NCI-H1092 (cell line): Measurements from ENCODE around the gene NRSN2.
"Not testable (repeated sequence)": the region's sequence is repeated elsewhere in the genome, so short reads cannot be mapped to it uniquely, and the experiment has no call there.

ENCODE experiments used
- DNase-seq: peaks from one replicate; lab custom pipeline; 2025; lab: John Stamatoyannopoulos, UW

NRSN2 gene

DNA sequence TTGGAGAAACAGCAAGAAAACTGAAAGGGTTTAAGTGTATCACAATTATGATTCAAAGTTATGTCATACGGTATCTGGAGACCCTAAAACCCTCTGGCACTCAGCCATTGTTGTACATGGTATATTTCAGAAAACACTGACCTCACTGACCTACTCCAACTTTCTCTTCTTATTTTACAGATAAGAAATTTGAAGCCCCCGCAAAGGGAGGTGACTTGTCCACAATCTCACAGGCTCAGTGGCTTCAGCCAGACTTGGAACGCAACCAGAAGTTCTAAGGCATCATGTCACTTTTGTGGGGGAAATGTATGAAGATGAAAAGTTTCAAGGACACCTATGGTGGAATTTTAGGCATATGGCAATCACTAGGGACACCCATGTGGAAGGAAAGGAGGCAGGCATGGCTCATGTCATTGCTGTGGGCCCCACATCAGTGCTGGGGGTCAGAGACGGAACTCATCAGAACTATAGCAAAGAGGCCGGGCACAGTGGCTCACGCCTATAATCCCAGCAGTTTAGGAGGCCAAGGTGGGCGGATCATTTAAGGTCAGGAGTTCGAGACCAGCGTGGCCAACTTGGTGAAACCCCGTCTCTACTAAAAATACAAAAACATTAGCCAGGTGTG, 28.5 kb downstream of the NRSN2 start:
- DNase-seq, result no peak

DNA sequence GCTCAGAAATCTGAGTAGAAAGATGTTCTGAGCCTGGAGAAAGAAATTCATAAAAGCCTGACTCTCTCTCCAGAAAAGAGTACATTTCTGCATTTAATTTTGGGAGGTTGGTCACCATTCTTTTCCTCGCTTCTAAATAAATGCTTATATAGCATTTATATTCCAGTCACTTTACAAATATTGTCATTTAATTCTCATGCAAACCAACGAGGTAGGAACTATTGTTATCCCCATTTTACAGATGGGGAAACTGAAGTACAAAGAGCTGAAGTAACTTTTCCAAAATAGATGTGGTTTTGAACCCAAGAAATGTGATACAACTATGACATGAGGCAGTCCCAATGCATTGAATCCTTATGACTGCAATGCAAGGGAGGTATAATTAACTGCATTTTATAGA, 29.2 kb downstream of the NRSN2 start:
- DNase-seq, result no peak

DNA sequence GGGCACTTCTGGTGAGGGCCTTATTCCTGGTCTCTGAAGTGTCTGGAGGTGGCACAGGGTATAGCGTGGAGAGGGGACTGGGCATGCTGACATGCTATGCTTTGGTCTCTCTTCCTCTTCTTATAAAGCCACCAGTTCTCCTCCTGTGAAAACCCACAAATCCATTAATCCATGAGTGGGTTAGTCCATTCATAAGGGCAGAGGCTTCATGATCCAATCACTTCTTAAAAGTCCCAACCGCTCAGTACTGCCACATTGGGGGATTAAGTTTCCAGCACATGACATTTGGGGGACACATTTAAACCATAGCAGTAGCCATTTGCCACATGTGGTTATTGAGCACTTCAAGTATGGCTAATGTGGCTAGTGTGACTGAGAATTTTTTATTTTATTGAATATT, 29.8 kb downstream of the NRSN2 start:
- DNase-seq, result no peak

DNA sequence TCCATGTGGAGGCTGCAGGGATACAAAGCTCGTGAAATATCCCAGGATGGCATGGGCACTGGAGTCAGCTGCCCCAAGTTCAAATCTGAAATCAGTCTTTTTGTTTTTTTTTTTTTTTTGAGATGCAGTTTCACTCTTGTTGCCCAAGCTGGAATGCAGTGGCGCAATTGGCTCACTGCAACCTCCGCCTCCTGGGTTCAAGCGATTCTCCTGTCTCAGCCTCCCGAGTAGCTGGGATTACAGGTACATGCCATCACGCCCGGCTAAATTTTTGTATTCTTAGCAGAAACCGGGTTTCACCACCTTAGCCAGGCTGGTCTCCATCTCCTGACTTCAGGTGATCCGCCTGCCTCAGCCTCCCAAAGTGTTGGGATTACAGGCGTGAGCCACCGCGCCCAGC, 30.7 kb downstream of the NRSN2 start:
- not testable (repeated sequence) for DNase-seq

DNA sequence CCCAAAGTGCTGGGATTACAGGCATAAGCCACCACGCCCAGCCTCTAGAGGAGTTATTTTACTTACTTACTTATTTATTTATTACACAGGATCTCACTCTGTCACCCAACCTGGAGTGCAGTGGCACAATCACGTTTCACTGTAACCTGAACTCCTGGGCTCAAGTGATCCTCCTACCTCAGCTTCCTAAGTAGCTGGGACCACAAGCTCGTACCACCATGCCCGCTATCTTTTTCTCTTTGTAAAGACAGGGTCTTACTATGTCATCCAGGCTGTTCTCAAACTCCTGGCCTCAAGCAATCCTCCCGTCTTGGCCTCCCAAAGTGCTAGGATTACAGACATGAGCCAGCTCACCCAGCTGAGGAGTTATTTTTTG, 32.0 kb downstream of the NRSN2 start:
- DNase-seq, result no peak

DNA sequence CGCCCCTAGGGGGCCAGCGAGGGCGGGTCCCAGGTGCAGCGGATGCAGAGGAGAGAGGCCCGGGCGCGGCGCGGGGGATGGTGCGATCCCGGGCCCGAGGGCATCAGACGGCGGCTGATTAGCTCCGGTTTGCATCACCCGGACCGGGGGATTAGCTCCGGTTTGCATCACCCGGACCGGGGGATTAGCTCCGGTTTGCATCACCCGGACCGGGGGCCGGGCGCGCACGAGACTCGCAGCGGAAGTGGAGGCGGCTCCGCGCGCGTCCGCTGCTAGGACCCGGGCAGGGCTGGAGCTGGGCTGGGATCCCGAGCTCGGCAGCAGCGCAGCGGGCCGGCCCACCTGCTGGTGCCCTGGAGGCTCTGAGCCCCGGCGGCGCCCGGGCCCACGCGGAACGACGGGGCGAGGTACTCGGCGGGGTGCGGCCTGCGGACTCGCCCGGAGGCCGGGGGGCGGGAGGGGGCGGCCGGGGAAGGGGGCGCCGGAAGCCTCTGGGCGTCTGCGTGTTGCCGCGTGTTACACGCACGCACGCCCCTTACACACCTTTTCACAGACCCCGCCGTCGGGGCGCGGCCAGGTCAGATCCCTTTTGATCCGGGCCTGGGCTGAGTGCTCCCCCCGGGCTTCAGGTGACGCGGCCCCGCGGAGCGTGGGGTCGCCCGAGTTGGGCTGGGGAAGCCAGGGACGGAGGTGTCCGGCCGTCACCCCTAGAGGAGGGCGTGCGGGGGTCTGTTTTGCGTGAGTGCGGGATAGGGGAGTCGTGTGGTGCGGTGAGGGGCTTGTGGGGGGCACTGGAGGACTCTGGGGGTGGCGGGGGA, 34.1 kb downstream of the NRSN2 start:
- peak; percentile 34 for DNase-seq

DNA sequence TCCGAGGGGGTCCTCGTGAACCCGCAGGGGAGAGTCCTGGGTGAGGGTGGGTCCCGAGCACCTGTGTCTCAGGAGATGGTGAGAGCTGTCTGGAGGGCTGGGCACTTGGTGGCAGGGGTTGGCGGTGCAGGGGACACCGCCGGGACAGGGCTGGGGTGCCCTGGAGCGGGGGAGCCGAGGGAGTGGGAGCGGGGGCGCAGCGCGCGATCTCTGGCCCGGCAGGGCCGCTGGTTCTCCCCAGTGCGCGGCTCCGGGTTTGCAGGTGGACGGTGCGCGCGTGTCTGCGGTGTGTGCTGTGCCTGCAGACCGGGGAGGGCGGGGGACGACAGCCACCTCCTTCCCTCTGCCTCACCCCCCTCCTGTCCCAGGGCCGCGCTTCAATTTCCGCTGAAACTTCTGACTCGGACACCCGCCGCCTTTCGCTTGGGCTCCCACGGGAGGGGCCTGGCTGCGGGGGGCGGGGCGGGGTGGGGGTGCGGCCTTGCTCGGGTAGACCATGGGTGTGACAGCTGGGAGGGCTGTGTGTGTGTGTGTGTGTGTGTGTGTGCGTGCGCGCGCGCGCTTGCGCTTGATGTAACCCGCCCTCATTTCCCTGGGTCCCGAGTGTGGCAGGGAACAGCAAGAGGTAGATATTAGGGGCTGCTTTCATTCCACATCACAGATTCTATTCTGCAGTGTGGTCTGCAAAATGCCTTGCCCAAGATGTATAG, 34.8 kb downstream of the NRSN2 start:
- no peak for DNase-seq

DNA sequence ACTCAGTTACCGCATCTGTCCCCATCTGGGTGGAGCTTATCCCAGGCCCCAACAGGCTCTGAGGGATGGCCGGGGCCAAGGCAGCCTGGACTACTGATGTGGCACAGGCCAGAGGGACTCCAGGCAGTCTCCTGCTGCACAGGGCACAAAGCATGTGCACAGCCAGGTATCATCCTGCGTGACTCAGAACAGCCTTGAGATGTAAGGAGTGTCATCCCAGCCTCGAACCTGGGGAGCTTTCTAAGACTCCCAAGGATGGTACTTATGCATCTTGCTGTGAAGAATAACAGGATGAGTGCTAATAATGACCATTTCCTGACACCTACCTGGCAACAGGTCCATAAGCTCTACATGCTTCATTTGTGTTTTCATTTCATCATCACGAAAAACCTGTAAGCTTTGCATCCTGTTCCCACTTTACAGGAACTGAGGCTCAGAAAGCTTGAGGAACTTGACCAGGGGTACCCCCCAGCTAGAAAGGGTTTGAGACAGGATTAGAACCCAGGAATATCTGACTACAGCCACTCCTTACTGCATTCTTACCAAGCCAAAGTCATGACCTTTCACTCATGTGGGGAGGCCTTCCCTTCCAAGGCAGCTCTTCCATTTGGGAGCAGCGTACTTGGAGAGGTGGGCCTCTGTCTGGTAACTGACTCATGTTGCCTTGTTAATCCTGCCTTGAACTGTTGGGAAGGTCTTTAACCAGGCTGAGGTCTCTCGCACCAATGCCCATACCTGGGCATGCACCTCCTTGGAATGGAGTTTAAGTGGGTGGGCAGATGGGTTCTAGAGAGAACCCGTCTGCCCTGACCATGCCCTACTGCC, 35.6 kb downstream of the NRSN2 start:
- DNase-seq, result no peak

DNA sequence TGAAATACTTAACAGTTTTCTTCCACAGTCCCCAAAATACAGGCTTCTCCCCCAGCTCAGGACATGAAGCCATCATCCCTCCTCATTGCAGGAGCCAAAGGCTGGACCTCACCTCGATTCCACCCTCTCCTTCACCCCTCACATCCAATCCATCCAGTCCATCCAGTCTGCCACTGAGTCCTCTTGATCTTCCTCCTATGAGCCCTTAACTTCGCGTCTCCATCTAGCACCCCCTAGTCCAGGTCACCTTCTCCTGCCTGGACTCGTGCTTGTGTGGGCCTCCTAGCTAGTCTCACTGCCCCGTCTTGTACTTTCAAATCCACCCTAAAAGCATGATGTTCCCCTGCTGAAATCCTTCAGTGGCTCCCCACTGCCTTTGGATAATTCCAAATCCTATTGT, 37.0 kb downstream of the NRSN2 start:
- no peak for DNase-seq

DNA sequence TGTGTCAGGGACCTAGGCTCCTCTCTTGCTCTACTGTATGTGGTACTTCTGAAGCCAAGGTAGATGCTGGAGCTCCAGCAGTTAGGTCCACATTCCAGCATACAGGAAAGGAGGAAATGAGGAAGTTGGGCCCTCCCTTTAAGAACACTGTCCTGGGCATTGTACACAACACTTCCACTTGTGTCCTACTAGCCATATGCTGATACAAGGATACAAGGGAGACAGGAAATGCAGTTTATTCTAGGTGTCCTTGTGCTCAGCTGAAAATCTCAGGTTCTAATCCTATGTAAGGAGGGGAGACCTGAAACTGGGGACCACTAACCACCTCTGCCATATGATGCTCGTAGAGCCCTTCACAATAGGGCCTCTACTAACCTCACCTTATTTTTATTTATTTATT, 37.8 kb downstream of the NRSN2 start:
- no peak for DNase-seq

DNA sequence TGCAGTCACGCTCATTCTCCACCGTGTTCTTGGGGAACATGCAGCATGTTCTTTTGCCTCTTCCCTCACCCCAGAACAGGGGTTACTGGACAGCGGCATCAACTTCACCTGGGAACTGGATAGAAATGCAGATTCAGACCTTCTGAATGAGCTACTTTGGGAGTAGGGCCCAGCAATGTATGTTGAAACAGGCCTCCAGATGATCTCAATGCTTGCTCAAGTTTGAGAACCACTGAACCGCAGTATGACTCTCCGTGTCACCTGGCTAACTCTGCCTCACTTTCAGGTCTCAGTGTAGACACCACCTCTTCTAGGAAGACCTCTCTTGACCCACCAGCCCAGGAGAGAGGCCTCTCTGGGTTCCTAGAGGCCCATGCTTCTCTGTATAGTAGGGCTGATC, 38.5 kb downstream of the NRSN2 start:
- DNase-seq, result no peak

DNA sequence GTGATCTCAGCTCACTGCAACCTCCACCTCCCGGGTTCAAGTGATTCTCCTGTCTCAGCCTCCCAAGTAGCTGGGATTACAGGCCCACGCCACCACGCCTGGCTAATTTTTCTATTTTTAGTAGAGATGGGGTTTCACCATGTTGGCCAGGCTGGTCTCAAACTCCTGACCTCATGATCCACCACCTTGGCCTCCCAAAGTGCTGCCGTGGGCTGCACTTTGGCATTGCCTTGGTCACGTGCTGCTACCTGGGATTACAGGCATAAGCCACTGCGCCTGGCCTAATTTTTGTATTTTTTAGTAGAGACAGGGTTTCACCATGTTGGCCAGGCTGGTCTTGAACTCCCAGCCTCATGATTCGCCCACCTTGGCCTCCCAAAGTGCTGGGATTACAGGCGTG, 39.7 kb downstream of the NRSN2 start:
- not testable (repeated sequence) for DNase-seq

DNA sequence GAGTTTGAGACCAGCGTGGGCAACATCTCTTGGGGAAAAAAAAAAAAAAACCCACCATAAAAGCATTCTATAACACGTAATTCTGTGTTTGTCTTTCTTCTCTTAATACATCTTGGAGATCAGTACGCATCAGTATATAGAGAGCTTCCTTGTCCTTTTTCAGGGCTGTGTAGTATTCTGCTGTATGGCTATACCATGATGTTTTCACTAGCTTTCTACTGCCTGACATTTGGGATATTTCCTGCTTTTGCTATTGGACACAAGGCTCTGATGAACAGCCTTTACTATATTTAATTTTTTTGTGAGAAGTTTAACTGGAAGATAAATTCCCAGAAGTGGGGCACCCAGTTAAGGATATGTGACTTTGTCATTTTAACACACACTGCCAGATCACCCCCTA, 40.6 kb downstream of the NRSN2 start:
- DNase-seq, result no peak

DNA sequence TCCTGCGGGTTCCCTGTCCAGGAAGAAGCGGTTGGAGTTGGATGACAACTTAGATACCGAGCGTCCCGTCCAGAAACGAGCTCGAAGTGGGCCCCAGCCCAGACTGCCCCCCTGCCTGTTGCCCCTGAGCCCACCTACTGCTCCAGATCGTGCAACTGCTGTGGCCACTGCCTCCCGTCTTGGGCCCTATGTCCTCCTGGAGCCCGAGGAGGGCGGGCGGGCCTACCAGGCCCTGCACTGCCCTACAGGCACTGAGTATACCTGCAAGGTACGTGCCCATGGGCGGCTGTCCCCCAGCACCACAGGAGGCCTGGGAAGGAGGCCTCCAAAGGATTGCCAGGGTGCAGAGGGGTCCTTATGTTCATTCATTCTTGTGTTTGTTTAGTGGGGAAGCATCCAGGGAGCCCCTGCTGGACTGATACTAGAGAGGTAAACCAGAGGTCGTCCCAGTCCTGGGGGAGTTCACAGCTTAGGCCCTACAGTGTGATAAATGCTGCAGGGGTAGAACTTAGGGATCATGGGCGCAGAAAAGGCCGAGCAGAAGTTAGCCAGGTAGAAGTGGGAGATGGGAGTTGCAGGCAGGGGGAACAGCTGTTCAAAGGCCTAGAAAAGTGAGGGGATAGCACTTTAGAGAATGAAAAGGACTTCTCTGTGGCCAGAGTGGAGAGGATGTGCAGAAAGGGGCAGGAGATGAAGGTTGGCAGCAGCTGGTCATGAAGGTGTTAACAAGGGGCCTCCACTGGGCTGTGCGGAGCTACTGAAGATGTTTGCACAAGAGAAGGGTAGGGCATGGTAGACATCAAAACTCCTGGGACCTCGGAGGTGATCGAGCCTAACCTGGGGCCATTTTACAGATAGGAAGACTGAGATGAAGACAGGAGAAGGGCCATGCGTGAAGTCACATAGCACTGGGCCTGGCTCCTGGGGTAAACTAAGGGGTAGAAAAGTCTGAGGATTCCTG, 41.4 kb downstream of the NRSN2 start:
- no peak for DNase-seq

DNA sequence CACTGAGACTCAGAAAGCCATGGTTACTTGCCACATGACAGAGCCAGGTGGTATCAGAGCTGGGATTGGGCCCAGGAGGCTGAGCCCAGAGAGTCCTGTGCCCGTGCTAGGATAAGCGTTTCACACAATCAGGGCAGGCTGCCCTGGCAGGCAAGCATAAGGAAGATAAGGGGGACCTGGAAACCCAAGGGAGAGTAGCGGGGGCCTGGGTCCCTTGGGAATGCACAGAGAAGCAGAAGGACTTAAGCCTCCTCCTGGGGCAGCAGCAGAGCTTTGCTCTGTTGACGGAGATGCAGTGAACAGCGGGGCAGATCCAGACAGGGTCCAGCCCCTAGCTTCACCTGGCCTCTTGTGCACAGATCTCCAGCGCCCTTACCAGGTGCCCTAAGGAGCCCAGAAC, 42.3 kb downstream of the NRSN2 start:
- DNase-seq, result no peak

DNA sequence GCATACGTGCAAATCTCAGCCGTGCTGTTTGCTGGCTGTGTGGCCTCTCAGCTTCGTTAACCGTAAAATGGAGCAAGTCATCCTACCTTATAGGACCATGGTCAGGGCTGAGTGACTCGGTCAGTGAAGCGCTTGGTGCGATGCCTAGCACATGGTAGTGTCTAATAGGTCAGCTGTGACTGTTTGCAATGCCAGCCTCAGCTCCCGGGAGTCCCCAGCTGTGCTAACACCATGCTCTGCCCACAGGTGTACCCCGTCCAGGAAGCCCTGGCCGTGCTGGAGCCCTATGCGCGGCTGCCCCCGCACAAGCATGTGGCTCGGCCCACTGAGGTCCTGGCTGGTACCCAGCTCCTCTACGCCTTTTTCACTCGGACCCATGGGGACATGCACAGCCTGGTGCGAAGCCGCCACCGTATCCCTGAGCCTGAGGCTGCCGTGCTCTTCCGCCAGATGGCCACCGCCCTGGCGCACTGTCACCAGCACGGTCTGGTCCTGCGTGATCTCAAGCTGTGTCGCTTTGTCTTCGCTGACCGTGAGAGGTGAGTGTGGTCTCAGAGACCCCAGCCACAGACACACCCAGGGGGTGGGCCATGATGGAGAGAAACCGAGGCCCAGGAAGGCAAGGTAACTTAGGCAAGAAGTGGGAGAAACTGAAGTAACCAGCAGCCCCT, 44.3 kb downstream of the NRSN2 start:
- no peak for DNase-seq

DNA sequence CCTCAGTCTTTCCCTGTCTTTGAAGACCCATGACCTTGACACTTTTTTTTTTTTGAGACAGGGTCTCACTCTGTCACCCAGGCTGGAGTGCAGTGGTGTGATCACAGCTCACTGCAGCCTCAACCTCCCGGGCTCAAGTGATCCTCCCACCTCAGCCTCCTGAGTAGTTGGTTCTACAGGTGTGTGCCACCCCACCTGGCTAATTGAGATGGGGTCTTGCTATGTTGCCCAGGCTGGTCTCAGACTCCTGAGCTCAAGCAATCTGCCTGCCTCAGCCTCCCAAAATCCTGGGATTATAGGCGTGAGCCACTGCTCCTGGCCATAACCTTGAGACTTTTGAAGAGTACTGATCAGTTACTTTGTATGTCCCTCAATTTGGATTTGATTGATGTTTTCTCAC, 46.4 kb downstream of the NRSN2 start:
- DNase-seq, result not testable (repeated sequence)

DNA sequence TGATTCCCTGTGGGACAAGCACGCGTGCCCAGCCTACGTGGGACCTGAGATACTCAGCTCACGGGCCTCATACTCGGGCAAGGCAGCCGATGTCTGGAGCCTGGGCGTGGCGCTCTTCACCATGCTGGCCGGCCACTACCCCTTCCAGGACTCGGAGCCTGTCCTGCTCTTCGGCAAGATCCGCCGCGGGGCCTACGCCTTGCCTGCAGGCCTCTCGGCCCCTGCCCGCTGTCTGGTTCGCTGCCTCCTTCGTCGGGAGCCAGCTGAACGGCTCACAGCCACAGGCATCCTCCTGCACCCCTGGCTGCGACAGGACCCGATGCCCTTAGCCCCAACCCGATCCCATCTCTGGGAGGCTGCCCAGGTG, 49.3 kb downstream of the NRSN2 start:
- no peak for DNase-seq

DNA sequence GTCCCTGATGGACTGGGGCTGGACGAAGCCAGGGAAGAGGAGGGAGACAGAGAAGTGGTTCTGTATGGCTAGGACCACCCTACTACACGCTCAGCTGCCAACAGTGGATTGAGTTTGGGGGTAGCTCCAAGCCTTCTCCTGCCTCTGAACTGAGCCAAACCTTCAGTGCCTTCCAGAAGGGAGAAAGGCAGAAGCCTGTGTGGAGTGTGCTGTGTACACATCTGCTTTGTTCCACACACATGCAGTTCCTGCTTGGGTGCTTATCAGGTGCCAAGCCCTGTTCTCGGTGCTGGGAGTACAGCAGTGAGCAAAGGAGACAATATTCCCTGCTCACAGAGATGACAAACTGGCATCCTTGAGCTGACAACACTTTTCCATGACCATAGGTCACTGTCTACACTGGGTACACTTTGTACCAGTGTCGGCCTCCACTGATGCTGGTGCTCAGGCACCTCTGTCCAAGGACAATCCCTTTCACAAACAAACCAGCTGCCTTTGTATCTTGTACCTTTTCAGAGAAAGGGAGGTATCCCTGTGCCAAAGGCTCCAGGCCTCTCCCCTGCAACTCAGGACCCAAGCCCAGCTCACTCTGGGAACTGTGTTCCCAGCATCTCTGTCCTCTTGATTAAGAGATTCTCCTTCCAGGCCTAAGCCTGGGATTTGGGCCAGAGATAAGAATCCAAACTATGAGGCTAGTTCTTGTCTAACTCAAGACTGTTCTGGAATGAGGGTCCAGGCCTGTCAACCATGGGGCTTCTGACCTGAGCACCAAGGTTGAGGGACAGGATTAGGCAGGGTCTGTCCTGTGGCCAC, 49.9 kb downstream of the NRSN2 start:
- no peak for DNase-seq
